Vagina (tissue), 2 donors: ENCODE results near the gene FKBP11. TPM values are rescaled to one million over a fixed set of nuclear protein-coding genes. Genes with fewer than 3 reads are reported as not detected.
"Not testable (repeated sequence)": the region's sequence is repeated elsewhere in the genome, so short reads cannot be mapped to it uniquely, and the experiment has no call there.

ENCODE experiments used
- DNase-seq, 2 donors: peaks; one replicate each; pipeline ENCODE4 v3.0.0-alpha.2; 2017; ENCODE audit errors: extremely low spot score in 2 of 2
- H3K27ac ChIP-seq: fragments of 200-600 bp; sonication (generic); one replicate; pipeline ENCODE4 v1.5.1; 2019
- H3K27me3 ChIP-seq: fragments of 200-600 bp; sonication (generic); one replicate; pipeline ENCODE4 v1.5.1; 2019
- H3K36me3 ChIP-seq, 2 donors: fragments of 200-600 bp; sonication (generic); one replicate each; pipeline ENCODE4 v1.5.1; 2017 to 2019
- H3K4me1 ChIP-seq: fragments of 200-600 bp; sonication (generic); one replicate; pipeline ENCODE4 v1.5.1; 2019
- H3K4me3 ChIP-seq, 2 donors: fragments of 200-600 bp; sonication (generic); 1 replicate in 1 of 2; 2 replicates in 1 of 2; pipeline ENCODE4 v1.5.1; 2016 to 2019
- H3K9me3 ChIP-seq: fragments of 200-600 bp; sonication (generic); one replicate; pipeline ENCODE4 v1.5.1; 2019
- CTCF ChIP-seq, 3 experiments: fragments of 450-650 bp in 2 of 3; fragments of 200-600 bp in 1 of 3; sonication (generic) in 1 of 3; IDR thresholded peaks; one replicate each; pipeline ENCODE4 v1.5.1; 2017 to 2019; ENCODE audit warnings: antibody characterized with exemption in 3 of 3, mild to moderate bottlenecking in 2 of 3, moderate library complexity in 2 of 3
- POLR2A ChIP-seq, 2 donors: fragments of 450-650 bp; IDR thresholded peaks; one replicate each; pipeline ENCODE4 v1.6.1; 2017; ENCODE audit warnings: antibody characterized with exemption in 2 of 2, mild to moderate bottlenecking in 2 of 2, moderate library complexity in 2 of 2
- POLR2AphosphoS5 ChIP-seq, 2 donors: sonication (generic); formaldehyde crosslinking; IDR thresholded peaks; one replicate each; pipeline ENCODE4 v1.9.0; 2017; ENCODE audit warnings: antibody characterized with exemption in 2 of 2, mild to moderate bottlenecking in 2 of 2, low read depth in 1 of 2; ENCODE audit not compliant: insufficient read depth in 1 of 2
- intact Hi-C: fragments of 100-400 bp; cut with DNase I; formaldehyde crosslinking; loops from one replicate; pipeline ENCODE4 v1.15.1; 2023
- total RNA-seq: library from RNA; depleted of rRNA; stranded (reverse); fragments of >200 nt; gene quantifications from one replicate; pipeline ENCODE4 v1.2.3, GENCODE V29; 2016

The FKBP11 gene
- total RNA-seq, 1 donor from 2014 or later = 16.9 TPM

DNA sequence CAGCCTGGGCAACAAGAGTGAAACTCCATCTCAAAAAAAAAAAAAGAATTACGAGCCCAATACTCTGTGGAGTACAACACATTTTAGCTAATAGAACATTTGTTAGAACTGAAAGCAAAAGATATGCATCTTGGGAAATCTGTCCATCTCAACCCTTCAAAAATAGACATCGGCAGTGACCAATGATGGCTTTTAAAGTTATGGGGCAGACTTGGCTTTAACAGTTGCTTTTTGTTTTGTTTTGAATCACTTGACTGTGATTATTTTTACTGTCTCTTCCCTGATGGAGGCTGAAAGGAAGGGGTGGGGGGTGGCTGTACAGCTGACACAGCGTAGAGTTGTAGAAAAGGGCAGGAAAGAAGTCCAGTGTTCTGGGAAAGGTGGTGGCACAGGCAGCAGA lies 2.2 kb downstream of the FKBP11 start:
- no peak for DNase-seq
- TF ChIP-seq CTCF (IDR thresholded peaks at IDR 0.05) (no peak), POLR2AphosphoS5 (IDR thresholded peaks at IDR 0.05; ENCODE audit: insufficient read depth in 1 of 2, low read depth in 1 of 2) (no peak), POLR2A (IDR thresholded peaks at IDR 0.05) (no peak)
- intact Hi-C loops = no loop called here
- peaks cover 20% of the 10 kb centered on the region for H3K4me1 ChIP-seq
- H3K27me3 ChIP-seq = no peaks in the 10 kb centered on the region
- H3K9me3 ChIP-seq = no peaks in the 10 kb centered on the region
- no peak overlapping the region for H3K4me3 ChIP-seq
- no peaks in the 10 kb centered on the region for H3K36me3 ChIP-seq
- H3K27ac ChIP-seq = no peak overlapping the region

- intact Hi-C loops = no loop called here
- H3K4me3 ChIP-seq = no peak overlapping the region
- H3K9me3 ChIP-seq = no peaks in the 10 kb centered on the region
- H3K36me3 ChIP-seq = no peaks in the 10 kb centered on the region
- no peak for DNase-seq
- no peaks in the 10 kb centered on the region for H3K4me1 ChIP-seq
- no peaks in the 10 kb centered on the region for H3K27me3 ChIP-seq
- TF ChIP-seq POLR2A (IDR thresholded peaks at IDR 0.05) (no peak), CTCF (IDR thresholded peaks at IDR 0.05) (no peak), POLR2AphosphoS5 (IDR thresholded peaks at IDR 0.05; ENCODE audit: insufficient read depth in 1 of 2, low read depth in 1 of 2) (no peak)
- no peak overlapping the region for H3K27ac ChIP-seq
Measured at GRCh38 chr12:48917857-48918537, 7.3 kb downstream of the FKBP11 start.

GRCh38 chr12:48910196-48910595 lies 15.1 kb downstream of the FKBP11 start:
- no peaks in the 10 kb centered on the region for H3K27me3 ChIP-seq
- no peak overlapping the region for H3K4me3 ChIP-seq
- no peaks in the 10 kb centered on the region for H3K36me3 ChIP-seq
- H3K4me1 ChIP-seq = no peaks in the 10 kb centered on the region
- intact Hi-C loops = no loop called here
- no peak for TF ChIP-seq CTCF (IDR thresholded peaks at IDR 0.05)
- TF ChIP-seq POLR2A (IDR thresholded peaks at IDR 0.05) = no peak
- TF ChIP-seq POLR2AphosphoS5 (IDR thresholded peaks at IDR 0.05; ENCODE audit: insufficient read depth in 1 of 2, low read depth in 1 of 2) = no peak
- H3K27ac ChIP-seq = no peak overlapping the region
- DNase-seq = no peak
- H3K9me3 ChIP-seq = no peaks in the 10 kb centered on the region

DNA sequence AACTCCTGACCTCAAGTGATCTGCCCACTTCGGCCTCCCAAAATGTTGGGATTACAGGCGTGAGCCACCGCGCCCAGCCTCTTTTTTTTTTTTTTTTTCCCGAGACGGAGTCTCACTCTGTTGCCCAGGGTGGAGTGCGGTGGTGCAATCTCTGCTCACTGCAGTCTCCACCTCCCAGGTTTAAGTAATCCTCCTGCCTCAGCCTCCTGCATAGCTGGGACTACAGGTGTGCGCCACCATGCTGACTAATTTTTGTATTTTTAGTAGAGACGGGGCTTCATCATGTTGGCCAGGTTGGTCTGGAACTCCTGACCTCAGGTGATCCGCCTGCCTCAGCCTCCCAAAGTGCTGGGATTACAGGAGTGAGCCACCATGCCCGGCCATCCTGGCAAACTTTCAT lies 15.6 kb downstream of the FKBP11 start:
- H3K27me3 ChIP-seq, H3K36me3 ChIP-seq, H3K4me3 ChIP-seq, DNase-seq, H3K9me3 ChIP-seq, H3K27ac ChIP-seq, intact Hi-C loops, H3K4me1 ChIP-seq: not testable (repeated sequence)

DNA sequence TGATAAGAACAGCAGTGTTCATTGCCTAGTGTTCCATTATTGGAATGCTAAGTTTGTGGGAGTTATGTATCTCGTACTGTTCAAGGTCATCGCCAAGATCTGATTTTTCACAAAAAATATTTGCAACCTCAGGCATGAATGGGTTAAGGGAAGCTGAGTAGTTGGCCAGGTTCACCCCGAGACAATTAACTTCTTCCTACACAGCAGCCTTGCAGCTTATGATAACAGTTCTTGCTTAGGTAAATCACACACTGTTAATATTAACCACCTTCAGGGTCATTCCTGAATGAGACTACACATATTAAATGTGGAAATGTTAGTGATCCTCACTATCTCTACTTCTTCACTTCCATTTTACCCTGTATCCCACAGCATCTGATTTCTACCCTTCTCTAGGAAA lies 18.0 kb downstream of the FKBP11 start:
- Histone ChIP-seq H3K9me3 (no peaks in the 10 kb centered on the region), H3K4me1 (peaks cover 11% of the 10 kb centered on the region), H3K4me3 (no peak overlapping the region), H3K36me3 (no peaks in the 10 kb centered on the region), H3K27me3 (no peaks in the 10 kb centered on the region), H3K27ac (no peak overlapping the region)
- DNase-seq = no peak
- no peak for TF ChIP-seq POLR2AphosphoS5 (IDR thresholded peaks at IDR 0.05; ENCODE audit: insufficient read depth in 1 of 2, low read depth in 1 of 2)
- no peak for TF ChIP-seq POLR2A (IDR thresholded peaks at IDR 0.05)
- no peak for TF ChIP-seq CTCF (IDR thresholded peaks at IDR 0.05)
- intact Hi-C loops = no loop called here
